IMR-90 (cell line): Measurements from ENCODE around the gene PLPP1. TPM values are rescaled to one million over a fixed set of nuclear protein-coding genes. Genes with fewer than 3 reads are reported as not detected.

ENCODE experiments used
- ATAC-seq: fragments of 200-7000 bp; cut with Tn5 transposase; 2 replicates; pipeline ENCODE4 v1.9.1; 2020; ENCODE audit warnings: low read depth, mild to moderate bottlenecking, moderate library complexity
- BruUV-seq: library from RNA; stranded (reverse); fragments of 400-500 nt; replicated peaks from 2 replicates; lab custom pipeline; 2021; lab: Mats Ljungman, UMichigan
- CTCF ChIA-PET: fragments of 300-600 bp; formaldehyde crosslinking; extraction: SDS; loops from one replicate; lab custom pipeline; 2021; ENCODE audit warnings: antibody characterized with exemption; lab: Yijun Ruan, JAX
- POLR2A ChIA-PET: fragments of 300-600 bp; sonication (Branson Sonifier 250); formaldehyde crosslinking; loops from one replicate; lab custom pipeline; 2022; ENCODE audit warnings: antibody characterized with exemption; ENCODE audit not compliant: unreplicated experiment; lab: Charles Lee
- DNase-seq: peaks from one replicate; pipeline ENCODE4 v3.0.0; 2013
- H2AFZ ChIP-seq: replicated peaks from 2 replicates; pipeline ENCODE3; 2013; ENCODE audit warnings: low read length, mild to moderate bottlenecking; ENCODE audit not compliant: poor library complexity
- H2AK5ac ChIP-seq: 2 replicates; pipeline ENCODE4 v1.6.1; 2013; ENCODE audit warnings: low read depth, low read length, inconsistent platforms
- H2AK9ac ChIP-seq: replicated peaks from 2 replicates; pipeline ENCODE3; 2013; ENCODE audit warnings: mild to moderate bottlenecking, low read depth, low read length, moderate library complexity; ENCODE audit not compliant: poor library complexity
- H2BK120ac ChIP-seq: 2 replicates; pipeline ENCODE4 v1.6.1; 2013; ENCODE audit warnings: low read depth, low read length, inconsistent platforms
- H2BK15ac ChIP-seq: 3 replicates; pipeline ENCODE4 v1.6.1; 2013; ENCODE audit warnings: low read depth, low read length, inconsistent platforms
- H2BK20ac ChIP-seq: 2 replicates; pipeline ENCODE4 v1.6.1; 2013; ENCODE audit warnings: low read depth, mild to moderate bottlenecking, inconsistent platforms, low read length, moderate library complexity
- H2BK5ac ChIP-seq: 2 replicates; pipeline ENCODE4 v1.6.1; 2013; ENCODE audit warnings: mild to moderate bottlenecking, low read depth, low read length, inconsistent platforms; ENCODE audit not compliant: poor library complexity, severe bottlenecking
- H3K14ac ChIP-seq: replicated peaks from 2 replicates; pipeline ENCODE4 v1.6.1; 2013; ENCODE audit warnings: low read depth, low read length, inconsistent platforms
- H3K18ac ChIP-seq: 2 replicates; pipeline ENCODE4 v1.6.1; 2013; ENCODE audit warnings: low read depth, low read length, control low read depth
- H3K23ac ChIP-seq: 2 replicates; pipeline ENCODE4 v1.6.1; 2013; ENCODE audit warnings: low read depth, low read length, inconsistent platforms
- H3K27ac ChIP-seq: 2 replicates; pipeline ENCODE4 v1.5.1; 2013; ENCODE audit warnings: mild to moderate bottlenecking, control low read depth, low read length; ENCODE audit not compliant: insufficient read depth
- H3K27me3 ChIP-seq: 2 replicates; pipeline ENCODE4 v1.6.1; 2013; ENCODE audit warnings: low read length; ENCODE audit not compliant: control insufficient read depth, insufficient read depth
- H3K36me3 ChIP-seq: 2 replicates; pipeline ENCODE4 v1.6.1; 2013; ENCODE audit warnings: low read length, mixed read lengths; ENCODE audit not compliant: control insufficient read depth, insufficient read depth
- H3K4ac ChIP-seq: 2 replicates; pipeline ENCODE4 v1.6.1; 2013; ENCODE audit warnings: low read depth, low read length, inconsistent platforms
- H3K4me1 ChIP-seq: 2 replicates; pipeline ENCODE4 v1.6.1; 2013; ENCODE audit warnings: low read length, mixed read lengths; ENCODE audit not compliant: control insufficient read depth, insufficient read depth
- H3K4me2 ChIP-seq: 2 replicates; pipeline ENCODE4 v1.6.1; 2013; ENCODE audit warnings: low read depth, mild to moderate bottlenecking, control low read depth, low read length, moderate library complexity
- H3K4me3 ChIP-seq: 2 replicates; pipeline ENCODE4 v1.5.1; 2013; ENCODE audit warnings: low read depth, mild to moderate bottlenecking, control low read depth, low read length, moderate library complexity; ENCODE audit not compliant: insufficient read depth
- H3K56ac ChIP-seq: 2 replicates; pipeline ENCODE4 v1.6.1; 2013; ENCODE audit warnings: low read length, inconsistent platforms; ENCODE audit not compliant: insufficient read depth; ENCODE audit errors: extremely low read depth
- H3K79me1 ChIP-seq, 2 experiments: 2 replicates each; pipeline ENCODE4 v1.6.1; 2013; ENCODE audit warnings: low read length in 2 of 2, inconsistent platforms in 1 of 2, low read depth in 1 of 2
- H3K9ac ChIP-seq: 2 replicates; pipeline ENCODE4 v1.6.1; 2013; ENCODE audit warnings: low read depth, low read length, control low read depth
- H3K9me1 ChIP-seq: 2 replicates; pipeline ENCODE4 v1.6.1; 2013; ENCODE audit warnings: low read length, inconsistent platforms; ENCODE audit not compliant: insufficient read depth
- H3K9me3 ChIP-seq: 2 replicates; pipeline ENCODE4 v1.6.1; 2013; ENCODE audit warnings: low read length; ENCODE audit not compliant: control insufficient read depth, insufficient read depth
- H4K20me1 ChIP-seq: 2 replicates; pipeline ENCODE4 v1.6.1; 2013; ENCODE audit warnings: low read length, inconsistent platforms; ENCODE audit not compliant: insufficient read depth
- H4K5ac ChIP-seq: 2 replicates; pipeline ENCODE4 v1.6.1; 2013; ENCODE audit warnings: mild to moderate bottlenecking, low read depth, low read length, control low read depth
- H4K8ac ChIP-seq, 2 experiments: 2 replicates each; pipeline ENCODE4 v1.6.1; 2013; ENCODE audit warnings: low read depth in 2 of 2, low read length in 2 of 2, control low read depth in 1 of 2, inconsistent platforms in 1 of 2
- H4K91ac ChIP-seq: 2 replicates; pipeline ENCODE4 v1.6.1; 2013; ENCODE audit warnings: low read depth, low read length, inconsistent platforms; ENCODE audit not compliant: insufficient read depth
- FOS ChIP-seq: fragments of 150-350 bp; IDR thresholded peaks from 2 replicates; pipeline ENCODE4 v1.6.1; 2016; ENCODE audit warnings: low read depth, low read length
- USF2 ChIP-seq: fragments of 150-350 bp; IDR thresholded peaks from 2 replicates; pipeline ENCODE4 v1.6.1; 2017; ENCODE audit warnings: mild to moderate bottlenecking, antibody characterized with exemption, low read length, low read depth
- dilution Hi-C: fragments of 300-500 bp; cut with HindIII; formaldehyde crosslinking; loops from one replicate; pipeline ENCODE4 v1.14.3; 2018; ENCODE audit warnings: low sequenced_read_pairs; ENCODE audit not compliant: unreplicated experiment
- in situ Hi-C: fragments of 300-500 bp; cut with MboI; formaldehyde crosslinking; loops from 3 replicates; pipeline ENCODE4 v1.14.3; 2019; ENCODE audit warnings: low sequenced_read_pairs, inconsistent platforms, mixed read lengths
- intact Hi-C: fragments of 100-400 bp; cut with micrococcal nuclease; formaldehyde crosslinking; loops from 2 replicates; pipeline ENCODE4 v1.10.0; 2022
- polyA plus RNA-seq, 3 experiments: library from polyadenylated mRNA; depleted of rRNA; stranded (reverse); fragments of >200 nt; gene quantifications; 2 replicates each; pipeline ENCODE4 v1.2.3, GENCODE V29; 2012; ENCODE audit warnings: low replicate concordance in 1 of 3
- total RNA-seq: library from RNA; depleted of rRNA; stranded (reverse); fragments of >200 nt; gene quantifications from 2 replicates; pipeline ENCODE4 v1.2.3, GENCODE V29; 2012

The PLPP1 gene
- total and polyA plus RNA-seq, 2 of the 4 experiments (the other 2 are of a cell fraction): 19.2 to 21.3 TPM

GRCh38 chr5:55418994-55419968 is 115.5 kb downstream of the PLPP1 start:
- POLR2A ChIA-PET: no interaction called here
- Histone ChIP-seq H2BK15ac (no peak overlapping the region), H2BK20ac (no peak overlapping the region), H2AFZ (no peak overlapping the region), H3K4me2 (no peak overlapping the region), H3K18ac (no peak overlapping the region), H3K79me1 (peaks cover 8 to 32% of the 10 kb centered on the region in 2 experiments), H3K23ac (peak overlapping the region; percentile 55; the same call in 1 of the 2 replicates), H4K5ac (no peak overlapping the region), H3K27me3 (no peaks in the 10 kb centered on the region), H3K9me1 (peaks cover 11% of the 10 kb centered on the region), H4K20me1 (peaks cover 5% of the 10 kb centered on the region; the same call in 1 of the 2 replicates), H3K4me1 (peaks cover 9% of the 10 kb centered on the region), H2BK5ac (no peak overlapping the region), H4K8ac (no peak overlapping the region), H3K56ac (no peak overlapping the region), H3K9me3 (no peaks in the 10 kb centered on the region), H2BK120ac (no peak overlapping the region), H3K36me3 (peaks cover 18% of the 10 kb centered on the region), H2AK5ac (no peak overlapping the region), H3K27ac (no peak overlapping the region), H3K4ac (0 out of 2 replicates have a peak overlapping the region, but pooled peaks have one; percentile 45), H2AK9ac (no peak overlapping the region), H3K4me3 (no peak overlapping the region), H4K91ac (no peak overlapping the region), H3K9ac (no peak overlapping the region), H3K14ac (peak overlapping the region; percentile 45; the same call in 1 of the 2 replicates)
- peak; percentile 67 for ATAC-seq
- intact Hi-C loops (no loop called here), in situ Hi-C loops (no loop called here), dilution Hi-C loops (no loop called here)
- CTCF ChIA-PET: interaction anchor here (0.6 kb wide), 1 partner anchor 57 kb away, joined by 3 read pairs; no protein-coding TSS in a partner anchor
- peak; percentile 60 for DNase-seq
- BruUV-seq: no TSS peak
- no peak for TF ChIP-seq FOS
- no peak for TF ChIP-seq USF2
